PC-3 (cell line): ENCODE data around the gene ILRUN. TPM values are rescaled to one million over a fixed set of nuclear protein-coding genes. Genes with fewer than 3 reads are reported as not detected.
"Not testable (repeated sequence)": the region's sequence is repeated elsewhere in the genome, so short reads cannot be mapped to it uniquely, and the experiment has no call there.

Experiments used
- ATAC-seq: fragments of 200-7000 bp; cut with Tn5 transposase; 2 replicates; pipeline ENCODE4 v1.9.1; 2020; ENCODE audit warnings: mild to moderate bottlenecking, moderate library complexity
- BruUV-seq: library from RNA; stranded (reverse); fragments of 400-500 nt; replicated peaks from 2 replicates; lab custom pipeline; 2021; lab: Mats Ljungman, UMichigan
- CTCF ChIA-PET: fragments of 300-600 bp; sonication (Branson Sonifier 250); formaldehyde crosslinking; loops from one replicate; lab custom pipeline; 2022; ENCODE audit warnings: antibody characterized with exemption; lab: Charles Lee
- POLR2A ChIA-PET: fragments of 300-600 bp; sonication (Branson Sonifier 250); formaldehyde crosslinking; loops from one replicate; lab custom pipeline; 2022; ENCODE audit warnings: antibody characterized with exemption; ENCODE audit not compliant: unreplicated experiment; lab: Charles Lee
- DNase-seq: peaks from one replicate; pipeline ENCODE4 v3.0.0-alpha.2; 2015
- H2AFZ ChIP-seq: fragments of 300-600 bp; sonication (generic); 2 replicates; pipeline ENCODE4 v1.6.0; 2016; ENCODE audit warnings: antibody characterized with exemption, low read length
- H3F3A ChIP-seq: fragments of 300-600 bp; sonication (generic); one replicate; pipeline ENCODE4 v1.6.0; 2017; ENCODE audit warnings: antibody characterized with exemption, low read length, control low read depth, mild to moderate bottlenecking; ENCODE audit not compliant: unreplicated experiment
- H3K27ac ChIP-seq: fragments of 300-600 bp; sonication (generic); 2 replicates; pipeline ENCODE4 v1.5.1; 2016; ENCODE audit warnings: mild to moderate bottlenecking, low read length
- H3K27me3 ChIP-seq: fragments of 300-600 bp; sonication (generic); 2 replicates; pipeline ENCODE4 v1.6.1; 2016; ENCODE audit warnings: low read length, mixed read lengths
- H3K36me3 ChIP-seq: fragments of 300-600 bp; sonication (generic); 2 replicates; pipeline ENCODE4 v1.6.1; 2016; ENCODE audit warnings: low read depth, mixed run types, low read length, mixed read lengths
- H3K4me1 ChIP-seq: fragments of 300-600 bp; sonication (generic); 2 replicates; pipeline ENCODE4 v1.5.1; 2016; ENCODE audit warnings: low read length; ENCODE audit not compliant: insufficient read depth
- H3K4me2 ChIP-seq: fragments of 300-600 bp; sonication (generic); 2 replicates; pipeline ENCODE4 v1.6.0; 2016; ENCODE audit warnings: low read length
- H3K4me3 ChIP-seq: fragments of 300-600 bp; sonication (generic); 2 replicates; pipeline ENCODE4 v1.5.1; 2016; ENCODE audit warnings: mild to moderate bottlenecking, low read length, mixed read lengths
- H3K79me2 ChIP-seq: fragments of 300-600 bp; sonication (generic); 2 replicates; pipeline ENCODE4 v1.6.1; 2017; ENCODE audit warnings: low read length, mixed read lengths
- H3K9ac ChIP-seq: fragments of 300-600 bp; sonication (generic); 2 replicates; pipeline ENCODE4 v1.6.0; 2016; ENCODE audit warnings: mild to moderate bottlenecking, low read length
- H3K9me2 ChIP-seq: fragments of 300-600 bp; sonication (generic); replicated peaks from 2 replicates; pipeline ENCODE4 v1.6.1; 2016; ENCODE audit warnings: mixed run types, low read length, mixed read lengths
- H3K9me3 ChIP-seq: fragments of 300-600 bp; sonication (generic); 2 replicates; pipeline ENCODE4 v1.6.1; 2016; ENCODE audit warnings: low read length, mixed read lengths
- H4K20me1 ChIP-seq: fragments of 300-600 bp; sonication (generic); 2 replicates; pipeline ENCODE4 v1.6.1; 2016; ENCODE audit warnings: low read length, mixed read lengths
- EZH2 ChIP-seq: fragments of 300-600 bp; sonication (generic); IDR thresholded peaks from one replicate; pipeline ENCODE4 v1.6.1; 2017; ENCODE audit warnings: antibody characterized with exemption, mild to moderate bottlenecking, low read length; ENCODE audit not compliant: unreplicated experiment
- EZH2phosphoT487 ChIP-seq: fragments of 300-600 bp; sonication (generic); IDR thresholded peaks from 2 replicates; pipeline ENCODE4 v1.6.1; 2018; ENCODE audit warnings: mild to moderate bottlenecking, antibody characterized with exemption, low read length, borderline replicate concordance
- intact Hi-C: fragments of 100-400 bp; cut with micrococcal nuclease; formaldehyde crosslinking; loops from 2 replicates; pipeline ENCODE4 v1.9.0; 2023
- total RNA-seq: library from RNA; depleted of rRNA; stranded (reverse); fragments of >200 nt; gene quantifications from 2 replicates; pipeline ENCODE4 v1.2.3, GENCODE V29; 2014
- TF ChIP-seq, protein P1 (sequence below): fragments of 300-600 bp; sonication (generic); conservative IDR thresholded peaks from 2 replicates; pipeline ENCODE4 v1.5.1; 2017; ENCODE audit warnings: antibody characterized with exemption, low read depth, mild to moderate bottlenecking, low read length

The ILRUN gene
- total RNA-seq, 1 experiment from 2014 or later: 54.8 TPM

GRCh38 chr6:34663371-34663770, 33.2 kb downstream of the ILRUN start:
- ATAC-seq (no peak), DNase-seq (no peak)
- H3F3A ChIP-seq: no peaks in the 10 kb centered on the region
- POLR2A ChIA-PET: no interaction called here
- H3K9me2 ChIP-seq: no peaks in the 10 kb centered on the region
- no peak overlapping the region for H3K4me2 ChIP-seq
- intact Hi-C loops: no loop called here
- CTCF ChIA-PET: no interaction called here
- no peaks in the 10 kb centered on the region for H4K20me1 ChIP-seq
- no peak overlapping the region for H3K4me3 ChIP-seq
- no peaks in the 10 kb centered on the region for H3K27me3 ChIP-seq
- no peak overlapping the region for H2AFZ ChIP-seq
- peaks cover 18% of the 10 kb centered on the region for H3K4me1 ChIP-seq
- no peaks in the 10 kb centered on the region for H3K9me3 ChIP-seq
- H3K79me2 ChIP-seq: peaks cover 95% of the 10 kb centered on the region
- no peaks in the 10 kb centered on the region; the same call in 1 of the 2 replicates for H3K36me3 ChIP-seq
- no peak overlapping the region for H3K27ac ChIP-seq
- TF ChIP-seq, protein P1, sequence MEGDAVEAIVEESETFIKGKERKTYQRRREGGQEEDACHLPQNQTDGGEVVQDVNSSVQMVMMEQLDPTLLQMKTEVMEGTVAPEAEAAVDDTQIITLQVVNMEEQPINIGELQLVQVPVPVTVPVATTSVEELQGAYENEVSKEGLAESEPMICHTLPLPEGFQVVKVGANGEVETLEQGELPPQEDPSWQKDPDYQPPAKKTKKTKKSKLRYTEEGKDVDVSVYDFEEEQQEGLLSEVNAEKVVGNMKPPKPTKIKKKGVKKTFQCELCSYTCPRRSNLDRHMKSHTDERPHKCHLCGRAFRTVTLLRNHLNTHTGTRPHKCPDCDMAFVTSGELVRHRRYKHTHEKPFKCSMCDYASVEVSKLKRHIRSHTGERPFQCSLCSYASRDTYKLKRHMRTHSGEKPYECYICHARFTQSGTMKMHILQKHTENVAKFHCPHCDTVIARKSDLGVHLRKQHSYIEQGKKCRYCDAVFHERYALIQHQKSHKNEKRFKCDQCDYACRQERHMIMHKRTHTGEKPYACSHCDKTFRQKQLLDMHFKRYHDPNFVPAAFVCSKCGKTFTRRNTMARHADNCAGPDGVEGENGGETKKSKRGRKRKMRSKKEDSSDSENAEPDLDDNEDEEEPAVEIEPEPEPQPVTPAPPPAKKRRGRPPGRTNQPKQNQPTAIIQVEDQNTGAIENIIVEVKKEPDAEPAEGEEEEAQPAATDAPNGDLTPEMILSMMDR: no peak
- no peak for TF ChIP-seq EZH2phosphoT487
- no peak for TF ChIP-seq EZH2
- no TSS peak for BruUV-seq
- no peak overlapping the region for H3K9ac ChIP-seq

DNA sequence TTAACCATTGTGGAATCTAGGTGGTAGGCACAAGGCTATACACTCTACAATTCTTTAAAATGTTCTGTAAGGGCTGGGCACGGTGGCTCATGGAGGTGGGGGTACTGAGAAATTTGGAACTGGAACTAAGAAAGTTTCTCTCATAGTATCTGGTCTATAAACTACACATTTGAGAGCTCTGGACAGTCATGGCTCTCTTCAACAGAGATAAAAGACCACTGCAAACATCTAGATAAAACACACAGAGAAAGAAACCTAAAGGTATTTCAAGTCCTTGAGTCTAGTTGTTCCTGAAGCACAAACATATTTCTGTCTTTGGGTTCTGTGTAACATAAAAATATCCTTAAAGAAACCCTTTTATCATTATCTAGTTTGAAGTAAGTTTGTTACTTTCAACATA, 35.2 kb downstream of the ILRUN start:
- DNase-seq: no peak
- no peak overlapping the region for H3K9ac ChIP-seq
- no peak overlapping the region for H3K27ac ChIP-seq
- peaks cover 81% of the 10 kb centered on the region for H3K79me2 ChIP-seq
- H3K9me3 ChIP-seq: no peaks in the 10 kb centered on the region
- TF ChIP-seq EZH2phosphoT487: no peak
- TF ChIP-seq, protein P1: no peak
- no peak for TF ChIP-seq EZH2
- peaks cover 12% of the 10 kb centered on the region for H3F3A ChIP-seq
- intact Hi-C loops: no loop called here
- H3K4me1 ChIP-seq: peaks cover 37% of the 10 kb centered on the region
- H2AFZ ChIP-seq: no peak overlapping the region
- H3K9me2 ChIP-seq: no peaks in the 10 kb centered on the region
- no TSS peak for BruUV-seq
- no peak overlapping the region for H3K4me3 ChIP-seq
- no peak for ATAC-seq
- POLR2A ChIA-PET: no interaction called here
- no peak overlapping the region for H3K4me2 ChIP-seq
- CTCF ChIA-PET: no interaction called here
- H3K36me3 ChIP-seq: no peaks in the 10 kb centered on the region; the same call in 1 of the 2 replicates
- no peaks in the 10 kb centered on the region for H3K27me3 ChIP-seq
- no peaks in the 10 kb centered on the region for H4K20me1 ChIP-seq

DNA sequence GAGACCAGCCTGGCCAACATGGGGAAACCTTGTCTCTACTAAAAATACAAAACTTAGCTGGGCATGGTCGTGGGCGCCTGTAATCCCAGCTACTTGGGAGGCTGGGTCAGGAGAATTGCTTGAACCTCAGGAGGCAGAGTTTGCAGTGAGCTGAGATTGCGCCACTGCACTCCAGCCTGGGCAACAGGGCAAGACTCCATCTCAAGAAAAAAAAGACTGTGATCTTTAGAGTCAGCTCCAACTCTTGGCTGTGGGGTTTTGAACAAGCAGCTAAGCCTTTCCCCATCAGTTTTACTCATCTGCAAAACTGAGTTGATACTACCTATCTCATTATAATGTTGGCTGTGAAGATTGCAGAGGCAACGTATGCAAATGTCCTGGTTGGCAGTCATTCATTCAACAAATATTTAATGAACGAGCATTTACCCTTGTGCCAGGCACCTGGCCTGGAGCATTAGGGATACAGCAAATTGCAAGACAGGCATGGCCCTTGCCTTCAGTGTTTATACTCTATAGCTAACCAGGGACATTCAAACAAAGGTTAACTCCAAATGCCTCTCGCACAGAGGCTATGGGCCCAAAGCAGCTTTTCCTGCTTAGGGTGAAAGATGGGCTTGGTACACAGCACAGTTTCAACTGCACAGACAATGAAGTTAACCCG, 37.8 kb downstream of the ILRUN start:
- intact Hi-C loops: loop anchor here (10.0 kb wide), 1 partner anchor 96 kb away; the partner anchor contains the start of gene SNRPC
- no peak overlapping the region for H3K4me2 ChIP-seq

GRCh38 chr6:34657979-34658480, 38.5 kb downstream of the ILRUN start:
- POLR2A ChIA-PET, H3K9me3 ChIP-seq, H3K36me3 ChIP-seq, DNase-seq, H4K20me1 ChIP-seq, BruUV-seq, H3K27me3 ChIP-seq, H3K9me2 ChIP-seq: not testable (repeated sequence)
- H2AFZ ChIP-seq: peak overlapping the region; percentile 66
- H3K4me2 ChIP-seq: peak overlapping the region; percentile 85
- H3K9ac ChIP-seq: peak overlapping the region; percentile 84
- intact Hi-C loops: loop anchor here (2.0 to 10.0 kb wide), 2 partner anchors 49 to 97 kb away; partner anchors contain the start of gene SNRPC
- peak overlapping the region; percentile 65 for H3K4me3 ChIP-seq
- peaks cover 34% of the 10 kb centered on the region for H3K4me1 ChIP-seq
- H3K79me2 ChIP-seq: peaks cover 77% of the 10 kb centered on the region
- ATAC-seq: peak; percentile 41
- H3F3A ChIP-seq: peaks cover 12% of the 10 kb centered on the region
- CTCF ChIA-PET: interaction anchor here (1.0 kb wide), 1 partner anchor 99 kb away, joined by 3 read pairs; the partner anchor contains the start of gene SNRPC
- peak overlapping the region; percentile 98 for H3K27ac ChIP-seq

More for the DNA sequence above, 37.8 kb downstream of the ILRUN start:
- BruUV-seq: no TSS peak
- CTCF ChIA-PET: no interaction called here
- no peak overlapping the region for H3K4me3 ChIP-seq
- H3K36me3 ChIP-seq: peaks cover 2% of the 10 kb centered on the region
- no peaks in the 10 kb centered on the region for H4K20me1 ChIP-seq
- no peak overlapping the region for H3K9ac ChIP-seq
- DNase-seq (no peak), ATAC-seq (no peak)
- no peak overlapping the region for H2AFZ ChIP-seq
- peaks cover 34% of the 10 kb centered on the region for H3K4me1 ChIP-seq
- TF ChIP-seq EZH2phosphoT487 (no peak), EZH2 (no peak)
- TF ChIP-seq, protein P1: no peak
- H3K27ac ChIP-seq: no peak overlapping the region; the same call in 1 of the 2 replicates
- H3K27me3 ChIP-seq: no peaks in the 10 kb centered on the region
- no peaks in the 10 kb centered on the region for H3K9me2 ChIP-seq
- H3K79me2 ChIP-seq: peaks cover 79% of the 10 kb centered on the region
- no peaks in the 10 kb centered on the region for H3K9me3 ChIP-seq
- H3F3A ChIP-seq: peaks cover 12% of the 10 kb centered on the region
- POLR2A ChIA-PET: no interaction called here
